ENCODE results near the gene FAHD2A. TPM values are rescaled to one million over a fixed set of nuclear protein-coding genes. Genes with fewer than 3 reads are reported as not detected.

Gene FAHD2A
- total RNA-seq, 1 experiment from 2014 or later: 25.4 TPM

DNA sequence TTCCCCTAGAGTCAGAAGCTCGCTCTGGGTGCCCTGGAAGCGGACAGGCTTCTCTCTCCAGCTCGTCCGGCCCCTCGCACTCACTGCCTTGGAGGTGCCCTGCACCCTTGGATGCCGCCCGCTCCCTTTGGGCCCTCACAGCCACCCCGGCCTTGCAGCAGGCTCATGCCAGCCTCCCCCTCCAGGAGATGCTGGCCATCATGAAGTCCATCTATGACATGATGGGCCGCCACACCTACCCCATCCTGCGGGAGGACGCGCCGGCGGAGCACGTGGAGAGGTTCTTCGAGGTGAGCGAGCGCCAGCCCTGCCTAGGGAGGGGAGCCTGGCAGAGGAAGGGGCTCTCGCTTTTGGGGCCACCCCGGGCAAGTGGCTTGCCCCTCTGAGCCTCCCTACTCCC is 20.3 kb upstream of the FAHD2A start:
- RAD21 ChIA-PET (ENCODE audit: low non-redundant PET in 1 of 2, low total read pairs in 2 of 2, uncharacterized antibody in 2 of 2, unreplicated experiment in 2 of 2): no interaction called here
- intact Hi-C loops (cut with micrococcal nuclease): no loop called here
- no peak for TF ChIP-seq ZNF274 (IDR thresholded peaks at IDR 0.05; ENCODE audit: low read depth, low read length)
- no peak for TF ChIP-seq POLR2AphosphoS5 (IDR thresholded peaks at IDR 0.05; ENCODE audit: low read depth, low read length)
- TF ChIP-seq EZH2phosphoT487 (IDR thresholded peaks at IDR 0.05; ENCODE audit: borderline replicate concordance): no peak
- TF ChIP-seq FOSL1 (IDR thresholded peaks at IDR 0.05; ENCODE audit: low read depth): no peak
- TF ChIP-seq, protein P1, sequence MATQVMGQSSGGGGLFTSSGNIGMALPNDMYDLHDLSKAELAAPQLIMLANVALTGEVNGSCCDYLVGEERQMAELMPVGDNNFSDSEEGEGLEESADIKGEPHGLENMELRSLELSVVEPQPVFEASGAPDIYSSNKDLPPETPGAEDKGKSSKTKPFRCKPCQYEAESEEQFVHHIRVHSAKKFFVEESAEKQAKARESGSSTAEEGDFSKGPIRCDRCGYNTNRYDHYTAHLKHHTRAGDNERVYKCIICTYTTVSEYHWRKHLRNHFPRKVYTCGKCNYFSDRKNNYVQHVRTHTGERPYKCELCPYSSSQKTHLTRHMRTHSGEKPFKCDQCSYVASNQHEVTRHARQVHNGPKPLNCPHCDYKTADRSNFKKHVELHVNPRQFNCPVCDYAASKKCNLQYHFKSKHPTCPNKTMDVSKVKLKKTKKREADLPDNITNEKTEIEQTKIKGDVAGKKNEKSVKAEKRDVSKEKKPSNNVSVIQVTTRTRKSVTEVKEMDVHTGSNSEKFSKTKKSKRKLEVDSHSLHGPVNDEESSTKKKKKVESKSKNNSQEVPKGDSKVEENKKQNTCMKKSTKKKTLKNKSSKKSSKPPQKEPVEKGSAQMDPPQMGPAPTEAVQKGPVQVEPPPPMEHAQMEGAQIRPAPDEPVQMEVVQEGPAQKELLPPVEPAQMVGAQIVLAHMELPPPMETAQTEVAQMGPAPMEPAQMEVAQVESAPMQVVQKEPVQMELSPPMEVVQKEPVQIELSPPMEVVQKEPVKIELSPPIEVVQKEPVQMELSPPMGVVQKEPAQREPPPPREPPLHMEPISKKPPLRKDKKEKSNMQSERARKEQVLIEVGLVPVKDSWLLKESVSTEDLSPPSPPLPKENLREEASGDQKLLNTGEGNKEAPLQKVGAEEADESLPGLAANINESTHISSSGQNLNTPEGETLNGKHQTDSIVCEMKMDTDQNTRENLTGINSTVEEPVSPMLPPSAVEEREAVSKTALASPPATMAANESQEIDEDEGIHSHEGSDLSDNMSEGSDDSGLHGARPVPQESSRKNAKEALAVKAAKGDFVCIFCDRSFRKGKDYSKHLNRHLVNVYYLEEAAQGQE (IDR thresholded peaks at IDR 0.05; ENCODE audit: low read depth): no peak
- TF ChIP-seq ZFX (IDR thresholded peaks at IDR 0.05): no peak
- H3K4me2 ChIP-seq (ENCODE audit: low read length): no peak overlapping the region
- CTCF ChIA-PET: no interaction called here
- no peak overlapping the region for H3K4me3 ChIP-seq (replicated peaks in 1 of 2; ENCODE audit: low read depth in 1 of 2, low read length in 2 of 2)
- H4K20me1 ChIP-seq (ENCODE audit: insufficient read depth): no peaks in the 10 kb centered on the region
- H3K79me2 ChIP-seq (ENCODE audit: insufficient read depth, low read length): no peaks in the 10 kb centered on the region
- no TSS peak for BruUV-seq (replicated peaks)
- DNase-seq (ENCODE audit: low read depth, low spot score): no peak
- POLR2A ChIA-PET: no interaction called here
- H3K9ac ChIP-seq (ENCODE audit: low read length): no peak overlapping the region
- H3K27ac ChIP-seq (ENCODE audit: low read depth, low read length): no peak overlapping the region
- H3K9me3 ChIP-seq (ENCODE audit: control insufficient read depth in 1 of 2, insufficient read depth in 1 of 2, low read depth in 1 of 2, low read length in 2 of 2): no peaks in the 10 kb centered on the region
- no peak for ATAC-seq
- no peaks in the 10 kb centered on the region for H3K4me1 ChIP-seq (ENCODE audit: control insufficient read depth in 1 of 2, insufficient read depth in 2 of 2, low read length in 2 of 2)
- H3K9me2 ChIP-seq (ENCODE audit: insufficient read depth): no peaks in the 10 kb centered on the region
- no peaks in the 10 kb centered on the region for H3K27me3 ChIP-seq (ENCODE audit: insufficient read depth, low read length)
- H2AFZ ChIP-seq (ENCODE audit: low read depth, low read length, poor library complexity, severe bottlenecking): no peak overlapping the region
- no peaks in the 10 kb centered on the region for H3K36me3 ChIP-seq (ENCODE audit: control insufficient read depth in 1 of 2, insufficient read depth in 2 of 2, low read length in 2 of 2)

All from HCT116 (cell line).